K562 (cell line): ENCODE measurements around the gene MYL10.

Experiments used
- CBX5 ChIP-seq: IDR thresholded peaks from 2 replicates; pipeline ENCODE4 v1.6.1; 2014; ENCODE audit warnings: low read depth, borderline replicate concordance
- CTCF ChIP-seq, 3 experiments: IDR thresholded peaks in 2 of 3; conservative IDR thresholded peaks in 1 of 3; 2 replicates each; pipeline ENCODE4 v1.5.1; 2011 to 2012; ENCODE audit warnings: low read length in 3 of 3, mild to moderate bottlenecking in 3 of 3, control low read depth in 2 of 3, improper control_type of control experiment in 1 of 3, inconsistent platforms in 1 of 3, low read depth in 1 of 3, mixed read lengths in 1 of 3, moderate library complexity in 1 of 3; ENCODE audit not compliant: insufficient read depth in 2 of 3
- PHB2 ChIP-seq: fragments of 450-650 bp; IDR thresholded peaks from 2 replicates; pipeline ENCODE4 v1.6.1; 2017; ENCODE audit warnings: low read depth
- TCF7 ChIP-seq: sonication (generic); IDR thresholded peaks from 2 replicates; pipeline ENCODE4 v1.6.1; 2016; ENCODE audit warnings: antibody characterized with exemption, borderline replicate concordance
- TCF7L2 ChIP-seq: fragments of 150-350 bp; IDR thresholded peaks from 2 replicates; pipeline ENCODE4 v1.6.1; 2016; ENCODE audit warnings: low read depth, mild to moderate bottlenecking, low read length, moderate library complexity

- TF ChIP-seq TCF7 (no peak), TCF7L2 (no peak), PHB2 (no peak), CTCF (IDR thresholded peaks at IDR 0.05 in 2 of 3, conservative IDR thresholded peaks at IDR 0.05 in 1 of 3; ENCODE audit: insufficient read depth in 2 of 3, low read depth in 1 of 3, low read length in 3 of 3) (no peak), CBX5 (no peak)
Observed at GRCh38 chr7:101565601-101566209, 63.4 kb downstream of the MYL10 start.
